ENCODE data around the gene PREB.

Gene PREB

GRCh38 chr2:27091746-27092695, 42.4 kb downstream of the PREB start:
- H3K27ac ChIP-seq (ENCODE audit: low read depth, low read length) = no peak overlapping the region
- no peaks in the 10 kb centered on the region for H3K9me3 ChIP-seq (ENCODE audit: control insufficient read depth, insufficient read depth, low read length)
- no peak overlapping the region for H3K4me3 ChIP-seq (ENCODE audit: low read length)
- no peaks in the 10 kb centered on the region for H3F3A ChIP-seq (ENCODE audit: control insufficient read depth, insufficient read depth)
- no peak overlapping the region for H3K4me2 ChIP-seq (ENCODE audit: low read length)
- no peaks in the 10 kb centered on the region for H3K79me2 ChIP-seq (ENCODE audit: control insufficient read depth, low read length)
- H3K36me3 ChIP-seq (ENCODE audit: control insufficient read depth, low read length) = no peaks in the 10 kb centered on the region
- no peaks in the 10 kb centered on the region for H4K20me1 ChIP-seq (ENCODE audit: control insufficient read depth, insufficient read depth, low read depth, low read length)
- H3K27me3 ChIP-seq (ENCODE audit: control insufficient read depth, low read length) = no peaks in the 10 kb centered on the region
- H3K9me2 ChIP-seq (replicated peaks; ENCODE audit: control insufficient read depth, low read length) = no peaks in the 10 kb centered on the region
- no peak for TF ChIP-seq CTCF (IDR thresholded peaks at IDR 0.05; ENCODE audit: low read depth, low read length, poor library complexity, severe bottlenecking)
- no peak for TF ChIP-seq EZH2phosphoT487 (IDR thresholded peaks at IDR 0.05; ENCODE audit: borderline replicate concordance, low read length)
- H3K4me1 ChIP-seq (ENCODE audit: control insufficient read depth, low read length) = peaks cover 19% of the 10 kb centered on the region

- no peak overlapping the region for H3K4me2 ChIP-seq (ENCODE audit: low read length)
Observed at GRCh38 chr2:27089111-27089954, 45.1 kb downstream of the PREB start.

GRCh38 chr2:27088634-27089033, 45.8 kb downstream of the PREB start:
- Histone ChIP-seq H3K36me3 (ENCODE audit: control insufficient read depth, low read length) (no peaks in the 10 kb centered on the region), H3K4me1 (ENCODE audit: control insufficient read depth, low read length) (peaks cover 23% of the 10 kb centered on the region), H4K20me1 (ENCODE audit: control insufficient read depth, insufficient read depth, low read depth, low read length) (no peaks in the 10 kb centered on the region), H3K79me2 (ENCODE audit: control insufficient read depth, low read length) (no peaks in the 10 kb centered on the region), H3K9me2 (replicated peaks; ENCODE audit: control insufficient read depth, low read length) (no peaks in the 10 kb centered on the region), H3K9me3 (ENCODE audit: control insufficient read depth, insufficient read depth, low read length) (no peaks in the 10 kb centered on the region), H3K4me3 (ENCODE audit: low read length) (no peak overlapping the region), H3K4me2 (ENCODE audit: low read length) (no peak overlapping the region), H3F3A (ENCODE audit: control insufficient read depth, insufficient read depth) (no peaks in the 10 kb centered on the region), H3K27ac (ENCODE audit: low read depth, low read length) (no peak overlapping the region), H3K27me3 (ENCODE audit: control insufficient read depth, low read length) (no peaks in the 10 kb centered on the region)
- no peak for TF ChIP-seq CTCF (IDR thresholded peaks at IDR 0.05; ENCODE audit: low read depth, low read length, poor library complexity, severe bottlenecking)
- TF ChIP-seq EZH2phosphoT487 (IDR thresholded peaks at IDR 0.05; ENCODE audit: borderline replicate concordance, low read length) = no peak

More at GRCh38 chr2:27089111-27089954, 45.1 kb downstream of the PREB start:
- Histone ChIP-seq H3K9me2 (replicated peaks; ENCODE audit: control insufficient read depth, low read length) (no peaks in the 10 kb centered on the region), H3F3A (ENCODE audit: control insufficient read depth, insufficient read depth) (no peaks in the 10 kb centered on the region), H3K9me3 (ENCODE audit: control insufficient read depth, insufficient read depth, low read length) (no peaks in the 10 kb centered on the region), H3K27ac (ENCODE audit: low read depth, low read length) (no peak overlapping the region), H3K27me3 (ENCODE audit: control insufficient read depth, low read length) (no peaks in the 10 kb centered on the region), H3K4me1 (ENCODE audit: control insufficient read depth, low read length) (peaks cover 23% of the 10 kb centered on the region), H3K79me2 (ENCODE audit: control insufficient read depth, low read length) (no peaks in the 10 kb centered on the region), H3K36me3 (ENCODE audit: control insufficient read depth, low read length) (no peaks in the 10 kb centered on the region), H3K4me3 (ENCODE audit: low read length) (no peak overlapping the region), H4K20me1 (ENCODE audit: control insufficient read depth, insufficient read depth, low read depth, low read length) (no peaks in the 10 kb centered on the region)
- TF ChIP-seq CTCF (IDR thresholded peaks at IDR 0.05; ENCODE audit: low read depth, low read length, poor library complexity, severe bottlenecking) (no peak), EZH2phosphoT487 (IDR thresholded peaks at IDR 0.05; ENCODE audit: borderline replicate concordance, low read length) (no peak)
